Inflammatory macrophage treated with lipopolysaccharide for 1 hour (primary cell): Measurements from ENCODE around the gene MESP1.

Experiments used
- DNase-seq, 2 donors: peaks; one replicate each; pipeline ENCODE4 v3.0.0-alpha.2; 2020 to 2022

MESP1 gene

GRCh38 chr15:89707577-89707976, 43.5 kb downstream of the MESP1 start:
- no peak for DNase-seq

DNA sequence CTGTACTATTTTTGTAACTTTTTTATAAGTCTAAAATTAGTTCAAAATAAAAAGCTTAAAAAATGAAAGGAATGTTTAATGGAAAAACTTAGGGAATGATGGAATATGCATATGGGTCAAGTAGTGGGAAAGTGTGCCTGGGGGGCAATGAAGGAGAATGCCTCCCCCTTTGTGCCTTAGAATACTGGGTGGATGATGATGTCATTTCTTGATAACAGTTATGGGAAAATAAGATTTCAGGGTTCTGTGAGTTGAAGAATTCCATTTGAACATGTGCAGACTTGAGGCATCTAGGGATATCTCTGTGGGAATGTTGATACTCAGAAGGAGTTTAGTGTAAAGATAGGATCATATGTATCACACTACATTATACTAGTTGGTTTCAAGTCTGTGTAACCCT, 46.6 kb downstream of the MESP1 start:
- no peak for DNase-seq
